HG03060 (cell line): Measurements from ENCODE around the gene IL10.
"Not testable (repeated sequence)": the region's sequence is repeated elsewhere in the genome, so short reads cannot be mapped to it uniquely, and the experiment has no call there.

ENCODE experiments used
- ATAC-seq: cut with Tn5 transposase; IDR thresholded peaks from one replicate; pipeline ENCODE4 v1.9.1; 2021; ENCODE audit warnings: low read depth, moderate number of reproducible peaks; ENCODE audit not compliant: unreplicated experiment

IL10 gene

GRCh38 chr1:206768472-206769303 lies 3.6 kb downstream of the IL10 start:
- peak; percentile 7 for ATAC-seq

- ATAC-seq: peak; percentile 38
Observed at GRCh38 chr1:206766251-206766856, 5.9 kb downstream of the IL10 start.

- not testable (repeated sequence) for ATAC-seq
Observed at GRCh38 chr1:206765771-206766170, 6.5 kb downstream of the IL10 start.

GRCh38 chr1:206762741-206763364 lies 9.4 kb downstream of the IL10 start:
- ATAC-seq: not testable (repeated sequence)

GRCh38 chr1:206761159-206761768 lies 11.0 kb downstream of the IL10 start:
- no peak for ATAC-seq

GRCh38 chr1:206760590-206760989 lies 11.7 kb downstream of the IL10 start:
- no peak for ATAC-seq

GRCh38 chr1:206757524-206758266 lies 14.6 kb downstream of the IL10 start:
- ATAC-seq: no peak

GRCh38 chr1:206754011-206754410 lies 18.3 kb downstream of the IL10 start:
- no peak for ATAC-seq

GRCh38 chr1:206753141-206753540 lies 19.2 kb downstream of the IL10 start:
- ATAC-seq: no peak

- ATAC-seq: no peak
Observed at GRCh38 chr1:206752481-206752880, 19.8 kb downstream of the IL10 start.

- no peak for ATAC-seq
Observed at GRCh38 chr1:206751891-206752290, 20.4 kb downstream of the IL10 start.

- no peak for ATAC-seq
Observed at GRCh38 chr1:206748348-206749030, 23.8 kb downstream of the IL10 start.

- no peak for ATAC-seq
Observed at GRCh38 chr1:206745301-206745700, 27.0 kb downstream of the IL10 start.

- no peak for ATAC-seq
Observed at GRCh38 chr1:206744683-206745082, 27.6 kb downstream of the IL10 start.

- no peak for ATAC-seq
Observed at GRCh38 chr1:206742719-206743383, 29.4 kb downstream of the IL10 start.

- ATAC-seq: no peak
Observed at GRCh38 chr1:206741142-206741701, 31.1 kb downstream of the IL10 start.

- ATAC-seq: peak; percentile 72
Observed at GRCh38 chr1:206739411-206740076, 32.8 kb downstream of the IL10 start.
